Right renal pelvis (tissue), 4 donors: Measurements from ENCODE around the gene TMEM14B. TPM values are rescaled to one million over a fixed set of nuclear protein-coding genes. Genes with fewer than 3 reads are reported as not detected.
"Not testable (repeated sequence)": the region's sequence is repeated elsewhere in the genome, so short reads cannot be mapped to it uniquely, and the experiment has no call there.

ENCODE experiments used
- DNase-seq, 4 donors: peaks; one replicate each; pipeline ENCODE4 v3.0.0-alpha.2; 2013; ENCODE audit warnings: low read depth in 4 of 4, low spot score in 3 of 4, missing footprints in 1 of 4
- polyA plus RNA-seq, 4 donors: library from polyadenylated mRNA; unstranded; fragments of 120-200 nt; gene quantifications; one replicate each; pipeline ENCODE4 v1.2.1, GENCODE V29; 2013; ENCODE audit not compliant: insufficient read length in 4 of 4

TMEM14B gene
- polyA plus RNA-seq: 100 to 1,000 TPM in 3 of 4 donors, 10 to 100 TPM in 1; 99.9 to 111 (median 104) TPM

- peak; percentile 94 to 97 (median 96) for DNase-seq
Observed at GRCh38 chr6:10747251-10747972, at the start of gene TMEM14B. TMEM14B (plus strand) TSS chr6:10747805; CDS start chr6:10749246, 1,441 bp downstream.

- no peak for DNase-seq
Observed at GRCh38 chr6:10713962-10714361, 33.6 kb upstream of the TMEM14B start.

- DNase-seq: no peak
Observed at GRCh38 chr6:10719296-10719963, 28.2 kb upstream of the TMEM14B start.

GRCh38 chr6:10719964-10720264, 27.7 kb upstream of the TMEM14B start:
- DNase-seq: no peak

GRCh38 chr6:10720265-10720959, 27.2 kb upstream of the TMEM14B start:
- DNase-seq: no peak

- not testable (repeated sequence) for DNase-seq
Observed at GRCh38 chr6:10720960-10721849, 26.4 kb upstream of the TMEM14B start.

- DNase-seq: no peak
Observed at GRCh38 chr6:10721850-10722569, 25.6 kb upstream of the TMEM14B start.

GRCh38 chr6:10722570-10722819, 25.1 kb upstream of the TMEM14B start:
- DNase-seq: peak in 1 of 4 donors; percentile 25

GRCh38 chr6:10722820-10723566, 24.6 kb upstream of the TMEM14B start, which contains the start of gene TMEM14C:
TMEM14C (plus strand) TSS chr6:10723070; CDS start chr6:10724614, 1,544 bp downstream.
- DNase-seq: peak; percentile 93 to 97 (median 95)

GRCh38 chr6:10723567-10723881, 24.1 kb upstream of the TMEM14B start:
- no peak for DNase-seq

- no peak for DNase-seq
Observed at GRCh38 chr6:10725044-10725443, 22.6 kb upstream of the TMEM14B start.

- DNase-seq: no peak
Observed at GRCh38 chr6:10725716-10726115, 21.9 kb upstream of the TMEM14B start.

- no peak for DNase-seq
Observed at GRCh38 chr6:10730254-10730653, 17.4 kb upstream of the TMEM14B start.

GRCh38 chr6:10733151-10733715, 14.4 kb upstream of the TMEM14B start:
- no peak for DNase-seq

- no peak for DNase-seq
Observed at GRCh38 chr6:10733863-10734262, 13.7 kb upstream of the TMEM14B start.

GRCh38 chr6:10736731-10737130, 10.9 kb upstream of the TMEM14B start:
- DNase-seq: no peak

- DNase-seq: no peak
Observed at GRCh38 chr6:10740061-10740460, 7.5 kb upstream of the TMEM14B start.

GRCh38 chr6:10741643-10742042, 6.0 kb upstream of the TMEM14B start:
- not testable (repeated sequence) for DNase-seq

- no peak for DNase-seq
Observed at GRCh38 chr6:10742251-10742650, 5.4 kb upstream of the TMEM14B start.
